Glutamatergic neuron (in vitro differentiated cells): ENCODE results near the gene CAMKK1. TPM values are rescaled to one million over a fixed set of nuclear protein-coding genes. Genes with fewer than 3 reads are reported as not detected.
"Not testable (repeated sequence)": the region's sequence is repeated elsewhere in the genome, so short reads cannot be mapped to it uniquely, and the experiment has no call there.

Experiments used
- DNase-seq: peaks from one replicate; pipeline ENCODE4 v3.0.0; 2022
- H3K27ac Mint-ChIP-seq: one replicate; pipeline ENCODE4 v1.8.0; 2020; ENCODE audit warnings: mild to moderate bottlenecking, mixed read lengths, inconsistent platforms; ENCODE audit not compliant: unreplicated experiment
- H3K27me3 Mint-ChIP-seq: one replicate; pipeline ENCODE4 v1.8.0; 2020; ENCODE audit warnings: mild to moderate bottlenecking, moderate library complexity, mixed read lengths, inconsistent platforms; ENCODE audit not compliant: unreplicated experiment
- H3K36me3 Mint-ChIP-seq: one replicate; pipeline ENCODE4 v1.8.0; 2020; ENCODE audit warnings: mild to moderate bottlenecking, mixed read lengths, inconsistent platforms; ENCODE audit not compliant: unreplicated experiment
- H3K4me1 Mint-ChIP-seq: one replicate; pipeline ENCODE4 v1.8.0; 2020; ENCODE audit warnings: mild to moderate bottlenecking, low read depth, mixed read lengths, inconsistent platforms; ENCODE audit not compliant: unreplicated experiment
- H3K4me3 Mint-ChIP-seq: one replicate; pipeline ENCODE4 v1.8.0; 2020; ENCODE audit warnings: mild to moderate bottlenecking, mixed read lengths, inconsistent platforms; ENCODE audit not compliant: unreplicated experiment
- H3K9me3 Mint-ChIP-seq: one replicate; pipeline ENCODE4 v1.8.0; 2020; ENCODE audit warnings: mild to moderate bottlenecking, moderate library complexity, mixed read lengths, inconsistent platforms; ENCODE audit not compliant: unreplicated experiment
- CTCF ChIP-seq: fragments of 200-600 bp; sonication (generic); IDR thresholded peaks from one replicate; pipeline ENCODE4 v1.5.0; 2021; ENCODE audit not compliant: partially characterized antibody, unreplicated experiment
- total RNA-seq: library from RNA; stranded (reverse); fragmentation: NEBNext Ultra II Directional; extraction: Animal tissue kit (Norgen Biotek cat#: 25700); gene quantifications from one replicate; pipeline ENCODE4 v1.2.1, GENCODE V29; 2021; ENCODE audit not compliant: unreplicated experiment

Gene CAMKK1
- total RNA-seq, 1 donor from 2014 or later, result 41.3 TPM

GRCh38 chr17:3845621-3846436 lies 47.0 kb downstream of the CAMKK1 start, which contains the start of gene NCBP3:
TSS of gene NCBP3 (minus strand) at chr17:3846246. CDS start at chr17:3846223, 23 bp downstream.
- no peaks in the 10 kb centered on the region for H3K27me3 Mint-ChIP-seq
- H3K27ac Mint-ChIP-seq, result peak within 1 kb of the TSS; percentile 90
- no peaks in the 10 kb centered on the region for H3K36me3 Mint-ChIP-seq
- peaks cover 9% of the 10 kb centered on the region for H3K4me1 Mint-ChIP-seq
- DNase-seq, result peak; percentile 91
- peak; percentile 99 for TF ChIP-seq CTCF
- H3K9me3 Mint-ChIP-seq, result no peaks in the 10 kb centered on the region
- peak within 1 kb of the TSS; percentile 96 for H3K4me3 Mint-ChIP-seq

- no peak for TF ChIP-seq CTCF
- H3K9me3 Mint-ChIP-seq, result no peaks in the 10 kb centered on the region
- H3K4me3 Mint-ChIP-seq, result peak overlapping the region; percentile 96
- no peaks in the 10 kb centered on the region for H3K27me3 Mint-ChIP-seq
- H3K36me3 Mint-ChIP-seq, result no peaks in the 10 kb centered on the region
- DNase-seq, result no peak
- H3K27ac Mint-ChIP-seq, result peak overlapping the region; percentile 90
- H3K4me1 Mint-ChIP-seq, result peaks cover 9% of the 10 kb centered on the region
Observed at GRCh38 chr17:3845291-3845620, 47.6 kb downstream of the CAMKK1 start.

GRCh38 chr17:3844556-3844955 lies 48.3 kb downstream of the CAMKK1 start:
- H3K4me3 Mint-ChIP-seq, result peak overlapping the region; percentile 96
- H3K36me3 Mint-ChIP-seq, H3K27me3 Mint-ChIP-seq: not testable (repeated sequence)

GRCh38 chr17:3843935-3844516 lies 48.8 kb downstream of the CAMKK1 start:
- DNase-seq, result peak; percentile 65
- Mint-ChIP-seq H3K4me1 (peaks cover 9% of the 10 kb centered on the region), H3K36me3 (no peaks in the 10 kb centered on the region), H3K27ac (peak overlapping the region; percentile 75), H3K9me3 (no peaks in the 10 kb centered on the region), H3K27me3 (no peaks in the 10 kb centered on the region), H3K4me3 (peak overlapping the region; percentile 96)
- TF ChIP-seq CTCF, result peak; percentile 72

More at GRCh38 chr17:3844556-3844955, 48.3 kb downstream of the CAMKK1 start:
- DNase-seq, H3K4me1 Mint-ChIP-seq, H3K27ac Mint-ChIP-seq, H3K9me3 Mint-ChIP-seq: not testable (repeated sequence)

GRCh38 chr17:3838206-3838605 lies 54.6 kb downstream of the CAMKK1 start:
- Mint-ChIP-seq H3K27ac (no peak overlapping the region), H3K36me3 (no peaks in the 10 kb centered on the region)
- no peak for DNase-seq

More at GRCh38 chr17:3838206-3838605, 54.6 kb downstream of the CAMKK1 start:
- Mint-ChIP-seq H3K27me3 (peaks cover 1% of the 10 kb centered on the region), H3K9me3 (peaks cover 4% of the 10 kb centered on the region), H3K4me3 (no peak overlapping the region), H3K4me1 (no peaks in the 10 kb centered on the region)
- no peak for TF ChIP-seq CTCF
